Upper lobe of left lung (tissue), 6 donors: ENCODE results near the gene TNFRSF25. TPM values are rescaled to one million over a fixed set of nuclear protein-coding genes. Genes with fewer than 3 reads are reported as not detected.

Source experiments
- ATAC-seq, 2 donors: fragments of 200-7000 bp; cut with Tn5 transposase; one replicate each; pipeline ENCODE4 v1.9.1; 2022; ENCODE audit warnings: mild to moderate bottlenecking in 2 of 2, moderate library complexity in 2 of 2; ENCODE audit not compliant: low FRiP score in 2 of 2
- DNase-seq, 2 donors: peaks; one replicate each; pipeline ENCODE4 v3.0.0-alpha.2; 2019 to 2020
- H3K27ac ChIP-seq, 4 donors: fragments of 200-600 bp; sonication (generic); one replicate each; pipeline ENCODE4 v1.5.1; 2016 to 2019
- H3K27me3 ChIP-seq, 4 donors: fragments of 200-600 bp; sonication (generic); one replicate each; pipeline ENCODE4 v1.5.1; 2017 to 2019
- H3K36me3 ChIP-seq, 4 donors: fragments of 200-600 bp; sonication (generic); one replicate each; pipeline ENCODE4 v1.5.1; 2016 to 2019
- H3K4me1 ChIP-seq, 4 donors: fragments of 200-600 bp; sonication (generic); one replicate each; pipeline ENCODE4 v1.5.1; 2018 to 2019
- H3K4me3 ChIP-seq, 4 donors: fragments of 200-600 bp; sonication (generic); one replicate each; pipeline ENCODE4 v1.5.1; 2017 to 2019; ENCODE audit warnings: mild to moderate bottlenecking in 2 of 4, moderate library complexity in 1 of 4
- H3K9me3 ChIP-seq, 4 donors: fragments of 200-600 bp; sonication (generic); one replicate each; pipeline ENCODE4 v1.5.1; 2018 to 2019
- EP300 ChIP-seq, 4 donors: sonication (generic); formaldehyde crosslinking; IDR thresholded peaks; one replicate each; pipeline ENCODE4 v1.5.1; 2017; ENCODE audit warnings: antibody characterized with exemption in 4 of 4, control low read depth in 2 of 4
- POLR2A ChIP-seq, 4 donors: fragments of 450-650 bp; IDR thresholded peaks; one replicate each; pipeline ENCODE4 v1.5.1; 2016 to 2017; ENCODE audit warnings: antibody characterized with exemption in 4 of 4, mild to moderate bottlenecking in 2 of 4
- POLR2AphosphoS5 ChIP-seq, 2 donors: sonication (generic); formaldehyde crosslinking; IDR thresholded peaks; one replicate each; pipeline ENCODE4 v1.5.1; 2017; ENCODE audit warnings: antibody characterized with exemption in 2 of 2
- WGBS, 2 donors: methylation state at CpG; one replicate each; pipeline ENCODE4 v1.1.5; 2017 to 2018; 5-methylcytosine and 5-hydroxymethylcytosine counted together
- total RNA-seq, 6 donors: library from RNA; depleted of rRNA in 4 of 6; stranded (reverse); fragments of >200 nt in 4 of 6; gene quantifications; one replicate each; pipeline versions ENCODE4 v1.1.0 to v1.2.1, GENCODE V29; 2016 to 2021
- TF ChIP-seq, protein P1 (sequence below), 6 experiments: fragments of 450-650 bp in 4 of 6; fragments of 200-600 bp in 2 of 6; sonication (generic) in 2 of 6; IDR thresholded peaks; one replicate each; pipeline ENCODE4 v1.5.1; 2016 to 2019; ENCODE audit warnings: antibody characterized with exemption in 6 of 6
- donor health status: DM: no; HTN: no; CAD: no; lungs with moderate emphysema.
- donor health status: DM: no; HTN: yes; CAD: no; lungs with severe emphysema.

TNFRSF25 gene
- total RNA-seq, 6 donors from 2014 or later, result 4.6 to 51.3 (median 14.0) TPM

GRCh38 chr1:6499296-6499695 lies 33.3 kb upstream of the TNFRSF25 start:
- H3K27me3 ChIP-seq, result peaks cover 0 to 4% (median 0%) of the 10 kb centered on the region in 4 donors
- 84 to 92% methylated on average over 2 to 4 of the region's 4 CpGs for WGBS, 2 donors
- no peaks in the 10 kb centered on the region for H3K9me3 ChIP-seq
- no peak overlapping the region for H3K27ac ChIP-seq
- TF ChIP-seq EP300 (IDR thresholded peaks at IDR 0.05), result no peak
- no peak for ATAC-seq
- peaks cover 17 to 42% (median 26%) of the 10 kb centered on the region in 4 donors for H3K4me1 ChIP-seq
- no peaks in the 10 kb centered on the region for H3K36me3 ChIP-seq
- no peak for DNase-seq
- no peak overlapping the region for H3K4me3 ChIP-seq

DNA sequence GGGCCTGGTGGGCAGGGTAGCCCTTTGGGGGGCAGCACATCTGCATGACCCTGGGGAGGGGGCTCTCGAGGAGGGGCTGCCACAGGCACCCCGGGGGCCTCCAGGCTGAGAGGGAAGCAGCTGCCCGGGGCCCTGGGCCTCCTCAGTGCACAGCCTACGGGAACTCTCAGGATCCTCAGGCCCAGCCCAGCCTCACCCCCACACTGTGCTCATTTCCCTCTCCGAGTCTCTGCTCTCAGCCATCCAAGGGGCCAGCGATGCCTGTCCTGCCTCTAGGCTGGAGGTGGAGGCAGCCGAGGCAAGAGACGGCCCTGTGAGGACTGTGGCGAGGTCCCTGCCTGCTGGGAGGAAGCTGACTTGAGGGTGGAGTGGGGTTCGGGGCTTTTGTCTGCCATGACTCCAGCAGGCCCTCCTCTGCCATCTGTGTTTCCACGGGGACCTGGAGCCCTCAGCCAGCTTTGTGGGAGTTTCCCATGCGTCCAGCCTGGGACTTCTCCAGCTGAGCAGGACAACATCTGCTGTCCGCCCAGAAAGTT lies 32.7 kb upstream of the TNFRSF25 start:
- H3K9me3 ChIP-seq, result no peaks in the 10 kb centered on the region
- 77 to 80% methylated on average over 1 to 8 of the region's 13 CpGs for WGBS, 2 donors
- peaks cover 0 to 4% (median 0%) of the 10 kb centered on the region in 4 donors for H3K27me3 ChIP-seq
- no peak overlapping the region for H3K27ac ChIP-seq
- peaks cover 17 to 42% (median 26%) of the 10 kb centered on the region in 4 donors for H3K4me1 ChIP-seq
- H3K36me3 ChIP-seq, result no peaks in the 10 kb centered on the region
- no peak overlapping the region for H3K4me3 ChIP-seq
- no peak for ATAC-seq
- DNase-seq, result peak in 1 of 2 donors; percentile 68
- no peak for TF ChIP-seq POLR2A (IDR thresholded peaks at IDR 0.05)
- no peak for TF ChIP-seq EP300 (IDR thresholded peaks at IDR 0.05)
- TF ChIP-seq POLR2AphosphoS5 (IDR thresholded peaks at IDR 0.05), result no peak
- TF ChIP-seq, protein P1, sequence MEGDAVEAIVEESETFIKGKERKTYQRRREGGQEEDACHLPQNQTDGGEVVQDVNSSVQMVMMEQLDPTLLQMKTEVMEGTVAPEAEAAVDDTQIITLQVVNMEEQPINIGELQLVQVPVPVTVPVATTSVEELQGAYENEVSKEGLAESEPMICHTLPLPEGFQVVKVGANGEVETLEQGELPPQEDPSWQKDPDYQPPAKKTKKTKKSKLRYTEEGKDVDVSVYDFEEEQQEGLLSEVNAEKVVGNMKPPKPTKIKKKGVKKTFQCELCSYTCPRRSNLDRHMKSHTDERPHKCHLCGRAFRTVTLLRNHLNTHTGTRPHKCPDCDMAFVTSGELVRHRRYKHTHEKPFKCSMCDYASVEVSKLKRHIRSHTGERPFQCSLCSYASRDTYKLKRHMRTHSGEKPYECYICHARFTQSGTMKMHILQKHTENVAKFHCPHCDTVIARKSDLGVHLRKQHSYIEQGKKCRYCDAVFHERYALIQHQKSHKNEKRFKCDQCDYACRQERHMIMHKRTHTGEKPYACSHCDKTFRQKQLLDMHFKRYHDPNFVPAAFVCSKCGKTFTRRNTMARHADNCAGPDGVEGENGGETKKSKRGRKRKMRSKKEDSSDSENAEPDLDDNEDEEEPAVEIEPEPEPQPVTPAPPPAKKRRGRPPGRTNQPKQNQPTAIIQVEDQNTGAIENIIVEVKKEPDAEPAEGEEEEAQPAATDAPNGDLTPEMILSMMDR (IDR thresholded peaks at IDR 0.05), result no peak

- Histone ChIP-seq H3K4me3 (peak overlapping the region; percentile 54 to 63 (median 60)), H3K4me1 (peaks cover 17 to 41% (median 26%) of the 10 kb centered on the region in 4 donors), H3K36me3 (no peaks in the 10 kb centered on the region), H3K9me3 (no peaks in the 10 kb centered on the region), H3K27me3 (peaks cover 0 to 4% (median 0%) of the 10 kb centered on the region in 4 donors), H3K27ac (peak overlapping the region in 1 of 4 donors; percentile 46)
- DNase-seq (peak in 1 of 2 donors; percentile 56), ATAC-seq (no peak)
- 23 to 49% methylated on average over 7 to 20 of the region's 20 CpGs for WGBS, 2 donors
- TF ChIP-seq POLR2A (IDR thresholded peaks at IDR 0.05) (no peak), EP300 (IDR thresholded peaks at IDR 0.05) (no peak), POLR2AphosphoS5 (IDR thresholded peaks at IDR 0.05) (no peak)
- TF ChIP-seq, protein P1 (IDR thresholded peaks at IDR 0.05), result no peak
These were observed 32.0 kb upstream of the TNFRSF25 start for GRCh38 chr1:6497867-6498575.

GRCh38 chr1:6497215-6497866 lies 31.4 kb upstream of the TNFRSF25 start:
- ATAC-seq (peak in 1 of 2 donors; percentile 35), DNase-seq (peak; percentile 30 to 89)
- Histone ChIP-seq H3K9me3 (no peaks in the 10 kb centered on the region), H3K4me1 (peaks cover 16 to 34% (median 22%) of the 10 kb centered on the region in 4 donors), H3K36me3 (no peaks in the 10 kb centered on the region), H3K27me3 (peaks cover 0 to 4% (median 0%) of the 10 kb centered on the region in 4 donors), H3K27ac (peak overlapping the region in 2 of 4 donors; percentile 17 to 46), H3K4me3 (peak overlapping the region; percentile 54 to 63 (median 60))
- WGBS, 2 donors, result 0% methylated on average over 2 of the region's 74 CpGs; no CpG with 5 or more reads in 1 of the 2 donors
- TF ChIP-seq POLR2A (IDR thresholded peaks at IDR 0.05) (no peak), EP300 (IDR thresholded peaks at IDR 0.05) (no peak), POLR2AphosphoS5 (IDR thresholded peaks at IDR 0.05) (no peak)
- TF ChIP-seq, protein P1 (IDR thresholded peaks at IDR 0.05), result no peak

DNA sequence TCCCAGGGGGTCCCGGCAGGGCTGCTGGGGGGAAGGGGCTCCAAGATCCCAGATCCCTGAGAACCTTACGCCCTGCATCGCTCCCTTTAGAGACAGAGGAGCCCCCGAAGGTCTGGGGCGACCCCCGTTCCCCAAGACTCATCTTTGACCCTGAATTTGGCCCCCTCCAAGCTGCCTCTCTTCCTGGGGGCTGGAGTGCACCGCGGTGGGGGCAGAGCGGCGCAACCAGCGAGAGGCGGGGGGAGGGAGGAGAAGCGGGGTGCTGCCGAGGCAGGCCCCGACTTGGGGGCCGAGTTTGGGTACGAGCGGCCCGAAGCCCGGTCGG lies 30.9 kb upstream of the TNFRSF25 start:
- Histone ChIP-seq H3K9me3 (no peaks in the 10 kb centered on the region), H3K27ac (peak overlapping the region in 2 of 4 donors; percentile 17 to 30), H3K36me3 (no peaks in the 10 kb centered on the region), H3K4me3 (peak overlapping the region in 3 of 4 donors; percentile 54 to 63 (median 63)), H3K27me3 (peaks cover 0 to 4% (median 0%) of the 10 kb centered on the region in 4 donors), H3K4me1 (peaks cover 14 to 31% (median 19%) of the 10 kb centered on the region in 4 donors)
- no peak for DNase-seq
- TF ChIP-seq EP300 (IDR thresholded peaks at IDR 0.05) (no peak), POLR2AphosphoS5 (IDR thresholded peaks at IDR 0.05) (no peak), POLR2A (IDR thresholded peaks at IDR 0.05) (no peak)
- TF ChIP-seq, protein P1 (IDR thresholded peaks at IDR 0.05), result no peak
- 6% methylated on average over 6 of the region's 21 CpGs; no CpG with 5 or more reads in 1 of the 2 donors for WGBS, 2 donors
- no peak for ATAC-seq
